HepG2 (cell line): ENCODE data around the gene NAALADL1. TPM values are rescaled to one million over a fixed set of nuclear protein-coding genes. Genes with fewer than 3 reads are reported as not detected.

ENCODE experiments used
- AGO1 ChIP-seq: fragments of 200-400 bp; formaldehyde crosslinking; IDR thresholded peaks from 2 replicates; pipeline ENCODE4 v1.6.1; 2017; ENCODE audit warnings: mild to moderate bottlenecking, low read depth, low read length, moderate library complexity; ENCODE audit not compliant: poor library complexity, severe bottlenecking
- ARID2 ChIP-seq: sonication (generic); formaldehyde crosslinking; IDR thresholded peaks from 2 replicates; pipeline ENCODE4 v1.8.1; 2022; ENCODE audit warnings: mild to moderate bottlenecking, missing genetic modification reagents, borderline replicate concordance
- HIVEP1 ChIP-seq: sonication (generic); formaldehyde crosslinking; IDR thresholded peaks from 2 replicates; pipeline ENCODE4 v1.4.0; 2020; ENCODE audit warnings: mild to moderate bottlenecking, missing genetic modification reagents
- NR2F1 ChIP-seq, 2 experiments: fragments of 450-650 bp in 1 of 2; formaldehyde crosslinking in 1 of 2; IDR thresholded peaks; 2 replicates each; pipeline versions ENCODE4 v1.5.0 to v1.6.1; 2016 to 2020; ENCODE audit warnings: mild to moderate bottlenecking in 1 of 2, missing compliant biosample characterization in 1 of 2, missing genetic modification reagents in 1 of 2, moderate library complexity in 1 of 2
- RAD51 ChIP-seq: fragments of 450-650 bp; IDR thresholded peaks from 2 replicates; pipeline ENCODE4 v1.6.1; 2016; ENCODE audit warnings: borderline replicate concordance
- SETDB1 ChIP-seq: sonication (generic); formaldehyde crosslinking; IDR thresholded peaks from 2 replicates; pipeline ENCODE4 v1.5.1; 2020; ENCODE audit warnings: missing genetic modification reagents, mild to moderate bottlenecking, borderline replicate concordance
- ZNF326 ChIP-seq: sonication (generic); formaldehyde crosslinking; IDR thresholded peaks from 2 replicates; pipeline ENCODE4 v1.4.0; 2020; ENCODE audit warnings: missing genetic modification reagents, borderline replicate concordance
- ZNF34 ChIP-seq: sonication (generic); formaldehyde crosslinking; IDR thresholded peaks from 2 replicates; pipeline ENCODE4 v1.4.0; 2020; ENCODE audit warnings: mild to moderate bottlenecking, missing genetic modification reagents, borderline replicate concordance
- ZNF546 ChIP-seq: sonication (generic); formaldehyde crosslinking; conservative IDR thresholded peaks from 2 replicates; pipeline ENCODE4 v1.8.1; 2023; ENCODE audit warnings: mild to moderate bottlenecking, missing genetic modification reagents
- ZNF549 ChIP-seq: sonication (generic); formaldehyde crosslinking; IDR thresholded peaks from 2 replicates; pipeline ENCODE4 v1.5.0; 2020; ENCODE audit warnings: missing genetic modification reagents
- ZNF556 ChIP-seq: sonication (generic); formaldehyde crosslinking; IDR thresholded peaks from 2 replicates; pipeline ENCODE4 v1.4.0; 2020; ENCODE audit warnings: mild to moderate bottlenecking, missing genetic modification reagents, borderline replicate concordance
- ZNF564 ChIP-seq: sonication (generic); formaldehyde crosslinking; IDR thresholded peaks from 2 replicates; pipeline ENCODE4 v1.8.1; 2023; ENCODE audit warnings: mild to moderate bottlenecking, missing genetic modification reagents
- ZNF7 ChIP-seq: IDR thresholded peaks from 2 replicates; pipeline ENCODE4 v1.6.1; 2016; ENCODE audit warnings: missing biosample characterization, missing genetic modification reagents
- polyA plus RNA-seq, 8 experiments: library from polyadenylated mRNA; depleted of rRNA in 3 of 8; stranded (reverse) in 7 of 8; unstranded in 1 of 8; fragments of >200 nt; fragmentation: Illumina TruSeq in 4 of 8; extraction: Trizol in 4 of 8; gene quantifications; 2 replicates each; pipeline versions ENCODE4 v1.2.1 to v1.2.3, GENCODE V29; 2011 to 2016; ENCODE audit warnings: low read depth in 4 of 8, missing spikeins in 1 of 8, mixed read lengths in 1 of 8; ENCODE audit not compliant: insufficient read depth in 1 of 8
- total RNA-seq, 5 experiments: library from RNA; depleted of rRNA; stranded (reverse); fragments of >200 nt; fragmentation: Illumina TruSeq; extraction: Trizol; gene quantifications; 2 replicates each; pipeline ENCODE4 v1.2.3, GENCODE V29; 2016; ENCODE audit warnings: low read depth in 1 of 5
- TF ChIP-seq, protein P1 (sequence below): fragments of 450-650 bp; IDR thresholded peaks from 2 replicates; pipeline ENCODE4 v1.6.1; 2016
- TF ChIP-seq, protein P2 (sequence below): sonication (generic); formaldehyde crosslinking; IDR thresholded peaks from 2 replicates; pipeline ENCODE4 v1.4.0; 2020; ENCODE audit warnings: missing genetic modification reagents
- TF ChIP-seq, protein P3 (sequence below): sonication (generic); formaldehyde crosslinking; IDR thresholded peaks from 2 replicates; pipeline ENCODE4 v1.4.0; 2020; ENCODE audit warnings: low read depth, mild to moderate bottlenecking, missing genetic modification reagents

The NAALADL1 gene
- total and polyA plus RNA-seq, 2 of the 13 experiments (the other 11 are each of a cell fraction or from before 2014, with no cell fraction given): 9.3 to 33.9 TPM

DNA sequence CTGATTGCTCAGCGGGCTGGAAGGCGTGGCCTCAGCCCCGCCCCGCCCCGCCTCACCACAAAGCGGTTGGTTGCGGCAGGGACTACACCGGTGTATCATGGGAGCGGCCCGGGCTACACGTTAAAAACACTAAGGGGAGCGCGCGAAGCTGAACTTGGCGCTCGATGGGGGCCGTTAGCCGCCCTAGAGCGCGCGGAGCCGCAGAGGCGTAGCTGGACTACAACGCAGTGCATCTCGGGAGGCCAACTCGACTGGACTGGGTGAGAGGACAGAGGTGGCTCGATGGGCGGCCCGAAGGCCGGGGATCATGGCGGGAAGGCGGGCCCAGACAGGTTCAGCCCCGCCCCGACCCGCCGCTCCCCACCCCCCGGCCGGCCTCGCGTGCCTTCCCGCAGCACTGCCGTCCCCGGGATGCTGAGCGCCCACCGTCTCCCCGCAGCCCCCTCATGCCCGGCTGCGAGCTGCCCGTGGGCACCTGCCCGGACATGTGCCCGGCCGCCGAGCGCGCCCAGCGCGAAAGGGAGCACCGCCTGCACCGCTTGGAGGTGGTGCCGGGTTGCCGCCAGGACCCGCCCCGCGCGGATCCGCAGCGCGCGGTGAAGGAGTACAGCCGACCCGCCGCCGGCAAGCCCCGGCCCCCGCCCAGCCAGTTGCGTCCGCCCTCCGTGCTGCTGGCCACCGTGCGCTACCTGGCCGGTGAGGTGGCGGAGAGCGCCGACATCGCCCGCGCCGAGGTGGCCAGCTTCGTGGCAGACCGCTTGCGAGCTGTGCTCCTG lies 17.3 kb downstream of the NAALADL1 start, which contains the start of gene SAC3D1 (continued):
- TF ChIP-seq, protein P1, sequence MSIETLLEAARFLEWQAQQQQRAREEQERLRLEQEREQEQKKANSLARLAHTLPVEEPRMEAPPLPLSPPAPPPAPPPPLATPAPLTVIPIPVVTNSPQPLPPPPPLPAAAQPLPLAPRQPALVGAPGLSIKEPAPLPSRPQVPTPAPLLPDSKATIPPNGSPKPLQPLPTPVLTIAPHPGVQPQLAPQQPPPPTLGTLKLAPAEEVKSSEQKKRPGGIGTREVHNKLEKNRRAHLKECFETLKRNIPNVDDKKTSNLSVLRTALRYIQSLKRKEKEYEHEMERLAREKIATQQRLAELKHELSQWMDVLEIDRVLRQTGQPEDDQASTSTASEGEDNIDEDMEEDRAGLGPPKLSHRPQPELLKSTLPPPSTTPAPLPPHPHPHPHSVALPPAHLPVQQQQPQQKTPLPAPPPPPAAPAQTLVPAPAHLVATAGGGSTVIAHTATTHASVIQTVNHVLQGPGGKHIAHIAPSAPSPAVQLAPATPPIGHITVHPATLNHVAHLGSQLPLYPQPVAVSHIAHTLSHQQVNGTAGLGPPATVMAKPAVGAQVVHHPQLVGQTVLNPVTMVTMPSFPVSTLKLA: 0 out of 2 replicates have a peak, but pooled peaks have one; percentile 9
- TF ChIP-seq ZNF546 (CRISPR knock-in tag): no peak
- TF ChIP-seq SETDB1 (CRISPR knock-in tag): no peak
- no peak for TF ChIP-seq HIVEP1 (CRISPR knock-in tag)
- peak; percentile 28; the same call in 1 of the 2 replicates for TF ChIP-seq ZNF34 (CRISPR knock-in tag)
- TF ChIP-seq ARID2: no peak
- no peak for TF ChIP-seq ZNF7 (CRISPR knock-in tag)
- TF ChIP-seq, protein P2, sequence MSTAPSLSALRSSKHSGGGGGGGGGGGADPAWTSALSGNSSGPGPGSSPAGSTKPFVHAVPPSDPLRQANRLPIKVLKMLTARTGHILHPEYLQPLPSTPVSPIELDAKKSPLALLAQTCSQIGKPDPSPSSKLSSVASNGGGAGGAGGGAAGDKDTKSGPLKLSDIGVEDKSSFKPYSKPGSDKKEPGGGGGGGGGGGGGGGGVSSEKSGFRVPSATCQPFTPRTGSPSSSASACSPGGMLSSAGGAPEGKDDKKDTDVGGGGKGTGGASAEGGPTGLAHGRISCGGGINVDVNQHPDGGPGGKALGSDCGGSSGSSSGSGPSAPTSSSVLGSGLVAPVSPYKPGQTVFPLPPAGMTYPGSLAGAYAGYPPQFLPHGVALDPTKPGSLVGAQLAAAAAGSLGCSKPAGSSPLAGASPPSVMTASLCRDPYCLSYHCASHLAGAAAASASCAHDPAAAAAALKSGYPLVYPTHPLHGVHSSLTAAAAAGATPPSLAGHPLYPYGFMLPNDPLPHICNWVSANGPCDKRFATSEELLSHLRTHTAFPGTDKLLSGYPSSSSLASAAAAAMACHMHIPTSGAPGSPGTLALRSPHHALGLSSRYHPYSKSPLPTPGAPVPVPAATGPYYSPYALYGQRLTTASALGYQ (CRISPR knock-in tag): 0 out of 2 replicates have a peak, but pooled peaks have one; percentile 42
- no peak for TF ChIP-seq ZNF549 (CRISPR knock-in tag)
- TF ChIP-seq ZNF556 (CRISPR knock-in tag): 0 out of 2 replicates have a peak, but pooled peaks have one; percentile 28
- TF ChIP-seq RAD51: no peak
- TF ChIP-seq ZNF564 (CRISPR knock-in tag): no peak
- no peak for TF ChIP-seq AGO1
- TF ChIP-seq NR2F1 (CRISPR knock-in tag; IDR thresholded peaks at IDR 0.05): no peak
- TF ChIP-seq, protein P3, sequence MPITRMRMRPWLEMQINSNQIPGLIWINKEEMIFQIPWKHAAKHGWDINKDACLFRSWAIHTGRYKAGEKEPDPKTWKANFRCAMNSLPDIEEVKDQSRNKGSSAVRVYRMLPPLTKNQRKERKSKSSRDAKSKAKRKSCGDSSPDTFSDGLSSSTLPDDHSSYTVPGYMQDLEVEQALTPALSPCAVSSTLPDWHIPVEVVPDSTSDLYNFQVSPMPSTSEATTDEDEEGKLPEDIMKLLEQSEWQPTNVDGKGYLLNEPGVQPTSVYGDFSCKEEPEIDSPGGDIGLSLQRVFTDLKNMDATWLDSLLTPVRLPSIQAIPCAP (CRISPR knock-in tag): no peak
- TF ChIP-seq ZNF326 (CRISPR knock-in tag): no peak
